PC-3 (cell line): ENCODE data around the gene TCHP.

Experiments
- CTCF ChIP-seq: fragments of 300-600 bp; sonication (generic); conservative IDR thresholded peaks from 2 replicates; pipeline ENCODE4 v1.5.1; 2017; ENCODE audit warnings: antibody characterized with exemption, low read depth, mild to moderate bottlenecking, low read length
- EZH2 ChIP-seq: fragments of 300-600 bp; sonication (generic); IDR thresholded peaks from one replicate; pipeline ENCODE4 v1.6.1; 2017; ENCODE audit warnings: antibody characterized with exemption, mild to moderate bottlenecking, low read length; ENCODE audit not compliant: unreplicated experiment
- EZH2phosphoT487 ChIP-seq: fragments of 300-600 bp; sonication (generic); IDR thresholded peaks from 2 replicates; pipeline ENCODE4 v1.6.1; 2018; ENCODE audit warnings: mild to moderate bottlenecking, antibody characterized with exemption, low read length, borderline replicate concordance

- TF ChIP-seq CTCF, result no peak
- TF ChIP-seq EZH2, result no peak
- TF ChIP-seq EZH2phosphoT487, result no peak
Measured at GRCh38 chr12:109873653-109874052, 26.4 kb upstream of the TCHP start.
